Measurements from ENCODE around the gene AGPAT3.

AGPAT3 gene

DNA sequence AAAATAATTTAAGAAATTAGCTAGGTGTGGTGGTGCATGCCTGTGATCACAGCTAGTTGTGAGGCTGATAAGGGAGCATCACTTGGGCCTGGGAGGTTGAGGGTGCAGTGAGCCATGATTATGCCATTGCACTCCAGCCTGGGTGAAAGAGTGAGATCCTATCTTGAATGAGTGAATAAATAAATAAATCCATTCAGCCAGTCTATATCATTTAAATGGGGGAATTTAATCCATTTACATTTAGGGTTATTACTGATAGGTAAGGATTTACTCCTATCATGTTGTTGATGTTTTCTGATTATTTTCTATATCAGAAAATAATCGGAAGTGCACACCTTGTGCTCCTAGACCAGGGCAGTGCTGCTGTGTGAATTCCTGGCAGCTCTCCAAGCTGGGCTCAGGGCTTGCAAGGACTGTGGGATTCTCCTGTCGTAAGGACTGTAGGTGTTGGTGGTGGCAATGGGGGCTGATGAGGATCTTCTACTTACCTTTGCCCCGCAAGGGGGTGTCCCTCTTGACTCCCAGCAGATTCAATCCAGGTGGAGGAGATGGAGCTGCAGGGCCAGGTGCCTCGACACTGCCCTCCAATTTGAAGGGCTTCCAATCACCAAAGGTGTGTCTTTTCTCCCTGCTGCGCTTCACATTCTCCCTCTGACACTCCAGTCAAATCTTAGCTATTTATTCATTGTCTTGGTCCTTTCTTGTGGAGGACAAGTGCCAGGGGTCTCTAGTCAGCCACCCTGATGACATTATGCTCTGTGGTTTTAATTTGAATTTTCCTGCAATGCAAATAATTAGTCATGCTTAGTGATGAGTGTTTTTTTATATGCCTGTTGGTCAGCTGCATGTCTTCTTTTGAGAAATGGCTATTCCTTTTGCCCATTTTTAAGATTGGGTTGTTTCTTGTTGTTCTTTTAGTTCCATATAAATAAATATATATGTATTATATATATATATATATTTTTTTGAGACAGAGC lies 133.0 kb downstream of the AGPAT3 start:
- no peak for DNase-seq (ENCODE audit: low read depth)

DNA sequence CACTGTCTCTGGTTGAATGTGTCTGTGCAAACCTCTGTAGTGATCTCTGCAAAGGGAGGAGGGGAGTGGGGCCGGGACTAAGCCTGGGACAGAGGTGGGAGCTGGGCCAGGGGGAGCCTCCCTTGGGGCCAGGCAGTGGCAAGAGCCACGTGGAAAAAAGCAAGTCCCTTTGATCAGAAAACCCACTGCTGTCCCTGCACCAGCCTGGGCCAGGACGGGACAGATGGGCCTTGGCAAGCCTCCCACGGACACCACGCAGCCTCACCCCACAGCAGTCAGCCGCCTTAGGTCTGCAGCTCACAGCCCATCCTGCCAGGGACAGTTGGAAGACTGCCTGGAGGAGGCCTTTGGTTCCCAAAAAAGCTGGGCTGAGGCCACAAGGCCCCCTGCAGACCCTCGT lies 135.3 kb downstream of the AGPAT3 start:
- DNase-seq (ENCODE audit: low read depth), result no peak

GRCh38 chr21:44002511-44002910 lies 137.5 kb downstream of the AGPAT3 start:
- no peak for DNase-seq (ENCODE audit: low read depth)

GRCh38 chr21:44003307-44003966 lies 138.4 kb downstream of the AGPAT3 start:
- DNase-seq (ENCODE audit: low read depth), result no peak

DNA sequence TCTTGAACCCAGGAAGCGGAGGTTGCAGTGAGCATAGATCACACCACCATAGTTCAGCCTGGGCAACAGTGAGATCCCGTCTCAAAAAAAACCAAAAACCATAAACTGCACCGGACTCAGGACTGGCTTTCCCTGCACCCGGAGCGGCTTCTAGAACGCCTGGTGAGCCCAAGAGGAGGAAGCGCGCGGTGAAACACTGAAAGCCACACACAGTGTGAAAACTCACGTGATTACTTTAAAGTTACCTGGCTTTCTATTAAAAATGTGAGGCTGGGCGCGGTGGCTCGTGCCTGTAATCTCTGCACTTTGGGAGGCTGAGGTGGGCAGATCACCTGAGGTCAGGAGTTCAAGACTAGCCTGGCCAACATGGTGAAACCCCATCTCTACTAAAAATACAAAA lies 140.0 kb downstream of the AGPAT3 start:
- DNase-seq (ENCODE audit: low read depth), result no peak

DNA sequence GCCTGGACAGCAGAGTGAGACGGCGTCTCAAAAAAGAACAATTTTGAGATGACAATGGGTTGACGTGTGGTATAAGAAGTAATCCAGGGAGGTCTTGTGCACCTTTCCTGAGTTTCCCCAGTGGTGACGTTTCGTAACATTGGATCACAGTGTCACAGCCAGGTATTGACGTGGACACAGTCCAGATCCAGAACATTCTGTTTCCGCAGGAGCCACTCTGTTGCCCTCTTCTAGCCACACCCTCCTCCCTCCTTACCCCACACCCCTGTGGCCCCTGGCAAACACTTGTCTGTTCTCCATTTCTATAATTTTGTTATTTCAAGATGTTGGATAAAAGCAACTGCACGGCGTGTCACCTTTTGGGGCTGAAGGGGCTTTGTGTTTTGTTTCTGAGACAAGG lies 140.6 kb downstream of the AGPAT3 start:
- no peak for DNase-seq (ENCODE audit: low read depth)

GRCh38 chr21:44006017-44006619 lies 141.1 kb downstream of the AGPAT3 start:
- no peak for DNase-seq (ENCODE audit: low read depth)

- DNase-seq (ENCODE audit: low read depth), result no peak
Observed at GRCh38 chr21:44006656-44007055, 141.6 kb downstream of the AGPAT3 start.

GRCh38 chr21:44010429-44010828 lies 145.4 kb downstream of the AGPAT3 start:
- no peak for DNase-seq (ENCODE audit: low read depth)

DNA sequence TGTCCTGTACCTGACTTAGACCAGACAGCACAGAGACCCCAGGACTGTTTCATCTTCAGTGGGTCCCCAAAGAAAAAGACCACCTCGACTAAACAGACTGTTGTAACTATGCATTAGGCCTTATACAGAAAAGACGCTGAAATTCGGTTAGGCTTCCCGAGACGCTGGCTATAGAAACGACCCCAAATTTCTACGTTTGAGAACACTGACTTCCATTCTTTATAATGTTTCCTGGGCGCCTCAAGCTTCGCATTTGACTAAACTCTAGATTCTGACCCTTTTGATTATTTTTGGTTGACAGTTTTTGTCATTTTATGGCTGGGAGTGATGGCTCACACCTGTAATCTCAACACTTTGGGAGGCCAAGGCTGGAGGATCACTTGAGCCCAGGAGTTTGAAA lies 146.1 kb downstream of the AGPAT3 start:
- DNase-seq (ENCODE audit: low read depth), result no peak

GRCh38 chr21:44011579-44012473 lies 146.8 kb downstream of the AGPAT3 start, which contains the start of gene TRAPPC10:
Gene TRAPPC10, plus strand, starts transcription at chr21:44012309. Its CDS starts 185 bp downstream, at chr21:44012494.
- peak; percentile 75 for DNase-seq (ENCODE audit: low read depth)

- DNase-seq (ENCODE audit: low read depth), result peak; percentile 78
Observed at GRCh38 chr21:44012474-44013379, 147.7 kb downstream of the AGPAT3 start.

DNA sequence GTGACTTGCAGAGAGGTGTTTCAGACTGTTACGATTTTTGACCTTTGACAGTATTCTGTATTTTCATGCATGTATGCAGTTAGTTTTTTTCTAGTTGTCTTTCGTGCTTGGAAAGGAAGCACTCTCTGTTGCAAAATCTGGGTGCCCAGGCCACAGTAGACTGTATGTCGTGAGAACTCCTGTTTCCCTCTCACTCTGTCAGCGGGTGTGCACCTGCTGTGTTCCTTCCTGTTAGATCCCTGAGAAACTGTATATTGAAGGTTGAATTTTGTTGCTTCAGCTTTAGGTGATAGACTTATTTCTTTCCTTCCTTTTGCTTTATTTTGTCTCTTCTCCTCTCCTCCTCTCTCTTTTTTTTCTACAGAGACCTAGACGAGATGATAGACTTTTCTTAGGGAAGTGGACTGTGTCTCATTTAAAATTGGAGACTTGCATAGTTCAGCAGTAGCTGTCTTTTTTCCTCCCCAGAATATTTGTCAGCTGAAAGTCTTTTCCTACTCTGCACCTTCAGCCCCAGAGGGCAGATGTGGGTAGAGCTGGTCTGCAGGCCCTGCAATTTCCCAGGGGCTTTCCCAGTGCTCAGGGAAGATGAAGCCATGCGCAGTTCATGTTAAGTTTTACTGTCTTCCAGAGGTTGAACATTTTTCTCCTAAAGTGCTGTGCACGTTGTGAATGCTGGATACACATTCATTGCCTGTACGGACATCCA lies 148.5 kb downstream of the AGPAT3 start:
- peak; percentile 10 for DNase-seq (ENCODE audit: low read depth)

DNA sequence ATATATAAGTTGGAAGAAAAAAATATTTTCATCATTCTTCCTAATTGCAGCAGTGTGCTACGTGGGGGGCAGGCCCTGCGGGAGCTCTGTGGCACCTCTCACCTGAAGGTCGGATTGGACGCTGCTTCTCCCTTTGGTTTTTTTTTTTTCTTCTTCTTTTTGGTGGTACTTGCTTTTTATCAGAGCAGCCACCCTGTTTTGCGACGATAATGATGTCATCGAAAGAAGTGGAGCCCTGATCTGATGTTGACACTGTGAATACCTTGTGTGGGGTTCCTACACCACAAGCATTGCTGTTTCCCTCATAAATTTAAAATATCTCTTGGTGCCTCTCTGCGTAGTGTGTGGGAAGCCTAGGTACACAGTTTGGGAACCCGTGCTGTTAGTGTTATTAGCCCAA lies 152.6 kb downstream of the AGPAT3 start:
- no peak for DNase-seq (ENCODE audit: low read depth)

DNA sequence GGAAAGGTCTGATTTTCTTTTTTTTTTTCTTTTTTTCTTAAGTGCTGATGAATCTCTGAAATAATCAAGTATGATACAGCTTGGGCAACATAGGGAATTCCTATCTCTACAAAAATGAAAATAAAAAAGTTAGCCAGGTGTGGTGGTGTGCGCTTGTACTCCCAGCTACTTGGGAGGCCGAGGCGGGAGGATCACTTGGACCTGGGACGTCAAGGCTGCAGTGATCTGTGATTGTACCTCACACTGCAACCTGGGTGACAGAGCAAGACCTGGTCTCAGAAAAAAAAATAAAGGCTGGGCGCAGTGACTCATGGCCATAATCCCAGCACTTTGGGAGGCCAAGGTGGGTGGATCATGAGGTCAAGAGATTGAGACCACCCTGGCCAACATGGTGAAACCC lies 153.1 kb downstream of the AGPAT3 start:
- no peak for DNase-seq (ENCODE audit: low read depth)

DNA sequence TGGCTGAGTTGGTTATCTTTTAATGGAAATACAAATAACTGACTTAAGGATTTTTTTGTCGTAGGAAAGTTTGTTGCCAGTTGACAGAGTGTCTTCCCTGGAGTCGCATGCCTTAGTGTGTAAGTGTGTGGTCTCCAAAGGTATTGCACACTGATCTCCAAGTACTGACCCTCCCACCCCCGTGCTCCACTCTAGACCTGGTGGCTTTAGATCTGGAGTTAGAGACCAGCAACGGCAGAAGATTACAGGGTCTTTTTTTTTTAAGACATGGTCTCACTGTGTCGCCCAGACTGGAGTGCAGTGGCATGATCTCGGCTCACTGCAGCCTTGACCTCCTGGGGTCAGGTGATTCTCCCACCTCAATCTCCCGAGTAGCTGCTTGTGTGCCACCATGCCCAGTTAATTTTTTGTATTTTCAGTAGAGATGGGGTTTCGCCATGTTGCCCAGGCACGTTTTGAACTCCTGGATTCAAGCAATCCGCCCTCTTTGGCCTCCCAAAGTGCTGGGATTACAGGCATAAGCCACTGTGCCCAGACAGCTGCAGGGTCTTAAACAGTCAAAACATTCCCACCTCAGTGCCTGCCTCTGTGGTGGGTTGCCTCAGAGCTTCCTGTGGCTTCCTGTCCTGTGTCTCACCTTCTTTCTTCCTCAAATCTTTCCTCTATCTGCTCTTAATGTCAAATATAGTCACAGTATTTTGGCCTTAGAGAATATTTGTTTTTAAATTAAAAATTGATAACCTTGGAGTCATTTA lies 154.0 kb downstream of the AGPAT3 start:
- DNase-seq (ENCODE audit: low read depth), result no peak

DNA sequence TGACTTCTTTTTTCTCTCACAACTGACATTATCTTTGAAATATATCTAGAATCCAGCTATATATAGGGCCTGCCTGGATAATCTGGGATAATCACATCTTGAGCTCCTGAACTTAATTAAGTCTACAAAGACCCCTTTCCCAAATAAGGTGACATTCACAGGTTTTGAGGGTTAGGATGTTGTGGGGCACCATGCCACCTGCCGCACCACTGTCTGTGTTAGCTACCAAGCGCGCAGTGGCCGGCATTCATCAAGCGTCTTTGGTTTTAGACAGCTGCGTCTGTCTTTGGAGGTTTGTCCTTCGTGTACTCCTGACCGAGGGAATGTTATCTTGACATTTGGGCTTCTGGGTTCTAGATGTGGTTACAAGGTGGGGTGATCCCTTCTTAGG lies 154.5 kb downstream of the AGPAT3 start:
- DNase-seq (ENCODE audit: low read depth), result no peak

GRCh38 chr21:44020551-44020950 lies 155.5 kb downstream of the AGPAT3 start:
- no peak for DNase-seq (ENCODE audit: low read depth)

DNA sequence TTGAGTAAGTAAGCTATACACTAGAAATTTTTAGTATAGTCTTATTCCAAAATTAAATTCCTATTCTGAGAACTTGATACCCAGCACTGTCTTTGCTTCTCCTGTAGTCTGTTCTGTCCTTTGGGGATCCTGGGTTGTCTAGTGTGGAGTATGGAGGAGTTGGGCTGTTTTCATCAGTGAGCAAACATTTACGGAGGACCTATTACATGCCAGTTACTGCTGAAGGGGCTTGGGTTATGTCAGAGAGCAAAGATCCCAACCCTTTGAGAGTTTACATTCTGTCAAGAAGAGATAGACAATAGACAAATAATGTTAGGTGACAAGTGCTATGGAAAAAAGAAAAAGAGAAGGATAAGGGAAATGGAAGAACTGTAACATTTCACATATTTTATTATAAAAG lies 156.0 kb downstream of the AGPAT3 start:
- no peak for DNase-seq (ENCODE audit: low read depth)
